Body of pancreas (tissue), 4 donors: Measurements from ENCODE around the gene OR5M10. TPM values are rescaled to one million over a fixed set of nuclear protein-coding genes. Genes with fewer than 3 reads are reported as not detected.

Experiments used
- ATAC-seq: fragments of 150-250 bp; one replicate; pipeline ENCODE4 v1.9.1; 2016
- DNase-seq, 4 donors: peaks; one replicate each; pipeline ENCODE4 v3.0.0-alpha.2; 2019
- H3K27ac ChIP-seq, 4 donors: fragments of 200-600 bp; sonication (generic); 1 replicate in 3 of 4; 2 replicates in 1 of 4; pipeline versions ENCODE4 v1.5.1 to v1.6.1; 2016 to 2019; ENCODE audit warnings: mild to moderate bottlenecking in 1 of 4, mixed read lengths in 1 of 4, moderate library complexity in 1 of 4
- H3K27me3 ChIP-seq, 2 donors: fragments of 200-600 bp; sonication (generic); one replicate each; pipeline ENCODE4 v1.6.0; 2016; ENCODE audit warnings: mild to moderate bottlenecking in 1 of 2
- H3K36me3 ChIP-seq, 2 donors: fragments of 200-600 bp; sonication (generic); replicated peaks in 1 of 2; 2 replicates each; pipeline ENCODE4 v1.5.1; 2016; ENCODE audit warnings: low read depth in 2 of 2; ENCODE audit not compliant: insufficient read depth in 1 of 2
- H3K4me1 ChIP-seq: fragments of 200-600 bp; sonication (generic); one replicate; pipeline ENCODE4 v1.6.0; 2016
- H3K4me3 ChIP-seq, 2 donors: fragments of 200-600 bp; sonication (generic); 1 replicate in 1 of 2; 2 replicates in 1 of 2; pipeline ENCODE4 v1.5.1; 2016 to 2019
- H3K9me3 ChIP-seq, 3 donors: fragments of 200-600 bp; sonication (generic); 1 replicate in 2 of 3; 2 replicates in 1 of 3; pipeline ENCODE4 v1.5.1; 2016
- CTCF ChIP-seq, 7 experiments: fragments of 450-650 bp in 4 of 7; fragments of 200-600 bp in 3 of 7; sonication (generic) in 3 of 7; IDR thresholded peaks; one replicate each; pipeline ENCODE4 v1.5.1; 2016 to 2019; ENCODE audit warnings: antibody characterized with exemption in 7 of 7
- POLR2A ChIP-seq, 3 donors: fragments of 450-650 bp; IDR thresholded peaks; one replicate each; pipeline ENCODE4 v1.6.1; 2016; ENCODE audit warnings: antibody characterized with exemption in 3 of 3, mild to moderate bottlenecking in 2 of 3
- WGBS, 2 donors: methylation state at CpG; one replicate each; pipeline ENCODE4 v1.1.5; 2017; 5-methylcytosine and 5-hydroxymethylcytosine counted together
- intact Hi-C: fragments of 100-400 bp; cut with DNase I; formaldehyde crosslinking; loops from one replicate; pipeline ENCODE4 v1.15.1; 2023
- total RNA-seq, 2 donors: library from RNA; depleted of rRNA; stranded (reverse); fragments of >200 nt; gene quantifications; one replicate each; pipeline ENCODE4 v1.1.0, GENCODE V29; 2016

Gene OR5M10
- total RNA-seq, 2 donors from 2014 or later, result not detected

- Histone ChIP-seq H3K4me3 (no peak overlapping the region), H3K27ac (no peak overlapping the region), H3K27me3 (no peaks in the 10 kb centered on the region), H3K9me3 (no peaks in the 10 kb centered on the region), H3K4me1 (no peaks in the 10 kb centered on the region), H3K36me3 (no peaks in the 10 kb centered on the region)
- intact Hi-C loops, result no loop called here
- no peak for TF ChIP-seq CTCF (IDR thresholded peaks at IDR 0.05)
- TF ChIP-seq POLR2A (IDR thresholded peaks at IDR 0.05), result no peak
- WGBS, 2 donors, result 50 to 63% methylated on average over 3 of the region's 3 CpGs
- ATAC-seq (no peak), DNase-seq (no peak)
Observed at GRCh38 chr11:56533054-56533740, 44.3 kb downstream of the OR5M10 start.

- H3K27ac ChIP-seq, result no peak overlapping the region
- no peaks in the 10 kb centered on the region for H3K4me1 ChIP-seq
- DNase-seq (no peak), ATAC-seq (no peak)
- H3K4me3 ChIP-seq, result no peak overlapping the region
- no peaks in the 10 kb centered on the region for H3K27me3 ChIP-seq
- intact Hi-C loops, result no loop called here
- no peaks in the 10 kb centered on the region for H3K9me3 ChIP-seq
- 28 to 37% methylated on average over 2 of the region's 2 CpGs for WGBS, 2 donors
- TF ChIP-seq CTCF (IDR thresholded peaks at IDR 0.05) (no peak), POLR2A (IDR thresholded peaks at IDR 0.05) (no peak)
- H3K36me3 ChIP-seq, result no peaks in the 10 kb centered on the region
Observed at GRCh38 chr11:56531856-56532255, 45.7 kb downstream of the OR5M10 start.

Other genes with a start within 250 kb of the OR5M10 start
- not detected for gene OR8K1, start 231.7 kb downstream of the OR5M10 start, total RNA-seq
- not detected for gene OR8J1, start 223.4 kb downstream of the OR5M10 start, total RNA-seq
- not detected for gene OR8U1, start 202.1 kb downstream of the OR5M10 start, total RNA-seq
- not detected for gene OR5AL1, start 165.0 kb downstream of the OR5M10 start, total RNA-seq
- gene OR5M3, start 104.4 kb downstream of the OR5M10 start, total RNA-seq, result not detected
- gene OR5M8, start 86.4 kb downstream of the OR5M10 start, total RNA-seq, result not detected
- not detected for gene OR5M11, start 34.5 kb downstream of the OR5M10 start, total RNA-seq
- gene OR5M1, start 37.2 kb upstream of the OR5M10 start, total RNA-seq, result not detected
- gene OR5AP2, start 64.7 kb upstream of the OR5M10 start, total RNA-seq, result not detected
- not detected for gene OR5AR1, start 86.0 kb upstream of the OR5M10 start, total RNA-seq
- gene OR9G1, start 121.4 kb upstream of the OR5M10 start, total RNA-seq, result not detected
- gene OR9G4, start 171.0 kb upstream of the OR5M10 start, total RNA-seq, result not detected